Endothelial cell of umbilical vein (primary cell): ENCODE results near the gene BAG3. TPM values are rescaled to one million over a fixed set of nuclear protein-coding genes. Genes with fewer than 3 reads are reported as not detected.
"Not testable (repeated sequence)": the region's sequence is repeated elsewhere in the genome, so short reads cannot be mapped to it uniquely, and the experiment has no call there.

Source experiments
- BruUV-seq: library from RNA; stranded (reverse); fragments of 400-500 nt; replicated peaks from 2 replicates; lab custom pipeline; 2021; lab: Mats Ljungman, UMichigan
- CTCF ChIA-PET: fragments of 300-600, 350-600 bp; sonication (Branson Sonifier 250); formaldehyde crosslinking; loops from one replicate; lab custom pipeline; 2021; ENCODE audit warnings: antibody characterized with exemption, inconsistent platforms; lab: Charles Lee
- POLR2A ChIA-PET: fragments of 300-600, 350-600 bp; sonication (Branson Sonifier 250); formaldehyde crosslinking; loops from one replicate; lab custom pipeline; 2021; ENCODE audit warnings: antibody characterized with exemption, inconsistent platforms; lab: Charles Lee
- DNase-seq: peaks from one replicate; pipeline ENCODE4 v3.0.0-alpha.2; 2011; ENCODE audit warnings: low read depth, low spot score
- FAIRE-seq: peaks from 2 replicates; lab custom pipeline; 2011; peaks lifted over from hg19 to GRCh38; lab: Jason Lieb, UNC
- H2AFZ ChIP-seq: 2 replicates; pipeline ENCODE4 v1.6.0; 2012; ENCODE audit warnings: low read depth, low read length, control low read depth, inconsistent platforms
- H3K27ac ChIP-seq: 2 replicates; pipeline ENCODE4 v1.5.1; 2011; ENCODE audit warnings: low read depth, mild to moderate bottlenecking, control low read depth, low read length, moderate library complexity; ENCODE audit not compliant: insufficient read depth
- H3K27me3 ChIP-seq, 2 experiments: 2 replicates each; pipeline versions ENCODE4 v1.6.0 to v1.6.1; 2011; ENCODE audit warnings: low read length in 2 of 2, mixed read lengths in 1 of 2; ENCODE audit not compliant: control insufficient read depth in 2 of 2, insufficient read depth in 2 of 2
- H3K36me3 ChIP-seq, 2 experiments: 2 replicates in 1 of 2; 3 replicates in 1 of 2; pipeline ENCODE4 v1.5.1; 2011; ENCODE audit warnings: low read length in 2 of 2, mild to moderate bottlenecking in 1 of 2, moderate library complexity in 1 of 2; ENCODE audit not compliant: control insufficient read depth in 2 of 2, insufficient read depth in 2 of 2; ENCODE audit errors: extremely low read depth in 1 of 2
- H3K4me1 ChIP-seq: 3 replicates; pipeline ENCODE4 v1.5.1; 2011; ENCODE audit warnings: mild to moderate bottlenecking, low read length; ENCODE audit not compliant: control insufficient read depth, insufficient read depth; ENCODE audit errors: extremely low read depth
- H3K4me2 ChIP-seq: 2 replicates; pipeline ENCODE4 v1.6.1; 2011; ENCODE audit warnings: low read length, control low read depth, mixed read lengths; ENCODE audit not compliant: insufficient read depth
- H3K4me3 ChIP-seq, 3 experiments: fragments of 200-600 bp in 1 of 3; sonication (generic), shearing (Covaris generic) in 1 of 3; replicated peaks in 1 of 3; 2 replicates each; pipeline ENCODE4 v1.5.1; 2011 to 2016; ENCODE audit warnings: control low read depth in 3 of 3, low read length in 3 of 3, mild to moderate bottlenecking in 2 of 3, inconsistent platforms in 1 of 3, low read depth in 1 of 3, moderate library complexity in 1 of 3; ENCODE audit not compliant: insufficient read depth in 1 of 3
- H3K79me2 ChIP-seq: 2 replicates; pipeline ENCODE4 v1.6.0; 2012; ENCODE audit warnings: low read length, inconsistent platforms; ENCODE audit not compliant: control insufficient read depth, insufficient read depth
- H3K9ac ChIP-seq: replicated peaks from 2 replicates; pipeline ENCODE3; 2011; ENCODE audit warnings: low read length, control low read depth; ENCODE audit not compliant: insufficient read depth; ENCODE audit errors: extremely low read depth
- H3K9me1 ChIP-seq: replicated peaks from 3 replicates; pipeline ENCODE4 v1.6.0; 2011; ENCODE audit warnings: mild to moderate bottlenecking, low read length; ENCODE audit not compliant: control insufficient read depth, insufficient read depth; ENCODE audit errors: extremely low read depth
- H3K9me3 ChIP-seq: replicated peaks from 2 replicates; pipeline ENCODE4 v1.5.1; 2012; ENCODE audit warnings: low read length, inconsistent platforms; ENCODE audit not compliant: control insufficient read depth, insufficient read depth
- H4K20me1 ChIP-seq: replicated peaks from 2 replicates; pipeline ENCODE3; 2011; ENCODE audit warnings: mild to moderate bottlenecking, low read length; ENCODE audit not compliant: control insufficient read depth, insufficient read depth; ENCODE audit errors: extremely low read depth
- CTCF ChIP-seq, 2 donors: IDR thresholded peaks; 1 replicate in 1 of 2; 2 replicates in 1 of 2; pipeline ENCODE4 v1.5.1; 2011; ENCODE audit warnings: low read length in 2 of 2, mild to moderate bottlenecking in 2 of 2, moderate library complexity in 2 of 2, control low read depth in 1 of 2, inconsistent platforms in 1 of 2, low read depth in 1 of 2; ENCODE audit not compliant: insufficient read depth in 1 of 2; ENCODE audit errors: extremely low read depth in 1 of 2
- FOS ChIP-seq: IDR thresholded peaks from 2 replicates; pipeline ENCODE4 v1.6.1; 2011; ENCODE audit warnings: mild to moderate bottlenecking, low read length, moderate library complexity, borderline replicate concordance; ENCODE audit not compliant: insufficient read depth
- GATA2 ChIP-seq: IDR thresholded peaks from 2 replicates; pipeline ENCODE4 v1.7.0; 2011; ENCODE audit warnings: low read depth, mild to moderate bottlenecking, moderate library complexity, mixed read lengths, low read length; ENCODE audit not compliant: insufficient read length, insufficient read depth
- MYC ChIP-seq: IDR thresholded peaks from one replicate; pipeline ENCODE4 v1.6.1; 2011; ENCODE audit warnings: mild to moderate bottlenecking, low read depth, low read length
- POLR2A ChIP-seq: IDR thresholded peaks from 2 replicates; pipeline ENCODE4 v1.6.1; 2012; ENCODE audit warnings: low read depth, mild to moderate bottlenecking, control low read depth, low read length
- POLR2AphosphoS5 ChIP-seq: IDR thresholded peaks from 2 replicates; pipeline ENCODE4 v1.6.1; 2012; ENCODE audit warnings: low read depth, mild to moderate bottlenecking, control low read depth, low read length, moderate library complexity; ENCODE audit not compliant: insufficient read depth
- dilution Hi-C: fragments of 300-500 bp; cut with MboI; formaldehyde crosslinking; loops from one replicate; pipeline ENCODE4 v1.15.0; 2019; ENCODE audit warnings: low sequenced_read_pairs; ENCODE audit not compliant: extremely low pct_ligation_motif_present
- intact Hi-C: fragments of 100-400 bp; cut with micrococcal nuclease; formaldehyde crosslinking; loops from one replicate; pipeline ENCODE4 v1.10.0; 2022
- polyA plus RNA-seq, 4 experiments: library from polyadenylated mRNA; depleted of rRNA in 3 of 4; stranded (reverse) in 3 of 4; unstranded in 1 of 4; fragments of >200 nt; gene quantifications; 2 replicates each; pipeline versions ENCODE4 v1.2.1 to v1.2.3, GENCODE V29; 2011 to 2012; ENCODE audit warnings: missing spikeins in 1 of 4
- total RNA-seq: library from RNA; stranded (reverse); gene quantifications from 2 replicates; pipeline ENCODE4 v1.2.3, GENCODE V29; 2021
- TF ChIP-seq, protein P1 (sequence below): IDR thresholded peaks from 2 replicates; pipeline ENCODE4 v1.6.1; 2011; ENCODE audit not compliant: insufficient read depth, insufficient read length

The BAG3 gene
- total and polyA plus RNA-seq, 2 donors (not counting 3 experiments of a cell fraction or from before 2014, with no cell fraction given) = 25.2 to 66.7 TPM

DNA sequence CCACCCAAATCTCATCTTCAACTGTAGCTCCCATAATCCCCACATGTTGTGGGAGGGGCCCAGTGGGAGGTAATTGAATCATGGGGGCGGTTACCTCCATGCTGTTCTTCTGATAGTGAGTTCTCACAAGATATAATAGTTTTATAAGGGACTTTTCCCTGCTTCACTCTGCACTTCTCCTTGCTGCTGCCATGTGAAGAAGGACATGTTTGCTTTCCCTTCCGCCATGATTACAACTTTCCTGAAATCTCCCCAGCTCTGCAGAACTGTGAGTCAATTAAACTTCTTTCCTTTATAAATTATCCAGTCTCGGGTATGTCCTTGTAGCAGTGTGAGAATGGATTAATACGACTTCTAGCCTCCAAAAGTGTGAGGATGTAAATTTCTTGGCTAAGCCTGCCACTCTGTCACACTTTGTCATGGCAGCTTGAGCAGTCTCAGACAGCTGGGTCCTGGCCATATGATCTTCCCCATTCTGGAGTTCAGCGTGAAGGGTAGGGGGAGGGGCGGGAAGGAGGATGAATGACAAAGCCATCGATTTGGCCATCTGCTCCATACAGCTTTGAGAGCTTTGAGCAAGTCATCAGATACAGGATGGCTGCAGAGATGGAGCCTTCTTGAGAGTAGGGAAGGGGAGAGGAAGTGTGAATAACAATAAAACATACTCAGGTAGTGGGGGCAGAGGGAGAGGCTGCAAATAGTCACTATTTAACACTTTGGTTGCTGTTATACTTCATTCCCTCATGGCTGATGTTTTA lies 55.5 kb downstream of the BAG3 start:
- H3K9me3 ChIP-seq = no peaks in the 10 kb centered on the region
- ChIA-PET CTCF (no interaction called here), POLR2A (no interaction called here)
- no peak overlapping the region for H2AFZ ChIP-seq
- no peak for TF ChIP-seq POLR2AphosphoS5
- TF ChIP-seq GATA2 = no peak
- no peak for TF ChIP-seq CTCF (IDR thresholded peaks at IDR 0.05; ENCODE audit: extremely low read depth in 1 of 2, insufficient read depth in 1 of 2, low read depth in 1 of 2, low read length in 2 of 2)
- TF ChIP-seq POLR2A = no peak
- TF ChIP-seq FOS = no peak
- TF ChIP-seq, protein P1, sequence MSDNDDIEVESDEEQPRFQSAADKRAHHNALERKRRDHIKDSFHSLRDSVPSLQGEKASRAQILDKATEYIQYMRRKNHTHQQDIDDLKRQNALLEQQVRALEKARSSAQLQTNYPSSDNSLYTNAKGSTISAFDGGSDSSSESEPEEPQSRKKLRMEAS = no peak
- TF ChIP-seq MYC = no peak
- peaks cover 0 to 2% of the 10 kb centered on the region in 2 experiments for H3K27me3 ChIP-seq
- peaks cover 5% of the 10 kb centered on the region for H3K4me1 ChIP-seq
- H3K9me1 ChIP-seq = no peaks in the 10 kb centered on the region
- H4K20me1 ChIP-seq = no peaks in the 10 kb centered on the region
- intact Hi-C loops (no loop called here), dilution Hi-C loops (no loop called here)
- no peaks in the 10 kb centered on the region for H3K79me2 ChIP-seq
- DNase-seq = no peak
- BruUV-seq = no TSS peak
- no peak overlapping the region for H3K27ac ChIP-seq
- H3K36me3 ChIP-seq = no peaks in the 10 kb centered on the region
- H3K4me2 ChIP-seq = no peak overlapping the region
- no peak for FAIRE-seq
- H3K9ac ChIP-seq = no peak overlapping the region
- no peak overlapping the region for H3K4me3 ChIP-seq

- POLR2A ChIA-PET = not testable (repeated sequence)
Observed at GRCh38 chr10:119707331-119707730, 56.2 kb downstream of the BAG3 start.

DNA sequence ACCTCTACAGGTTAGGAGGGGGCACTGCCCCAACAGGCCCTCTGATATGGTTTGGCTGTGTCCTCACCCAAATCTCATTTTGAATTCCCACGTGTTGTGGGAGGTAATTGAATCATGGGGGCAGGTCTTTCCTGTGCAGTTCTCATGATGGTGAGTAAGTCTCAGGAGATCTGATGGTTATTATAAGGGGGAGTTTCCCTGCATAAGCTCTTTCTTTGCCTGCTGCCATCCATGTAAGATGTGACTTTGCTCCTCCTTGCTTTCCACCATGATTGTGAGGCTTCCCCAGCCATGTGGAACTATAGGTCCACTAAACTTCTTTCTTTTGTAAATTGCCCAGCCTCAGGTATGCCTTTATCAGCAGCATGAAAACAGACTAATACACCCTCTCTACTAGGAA lies 59.8 kb downstream of the BAG3 start:
- POLR2A ChIA-PET, dilution Hi-C loops, H3K9me1 ChIP-seq, CTCF ChIA-PET, H2AFZ ChIP-seq, H3K4me1 ChIP-seq, H3K9ac ChIP-seq, H3K4me2 ChIP-seq, DNase-seq, H3K27me3 ChIP-seq, FAIRE-seq, BruUV-seq, H3K36me3 ChIP-seq, H3K27ac ChIP-seq, H3K9me3 ChIP-seq, H4K20me1 ChIP-seq, intact Hi-C loops, H3K4me3 ChIP-seq, H3K79me2 ChIP-seq: not testable (repeated sequence)

More at GRCh38 chr10:119707331-119707730, 56.2 kb downstream of the BAG3 start:
- DNase-seq, H3K4me1 ChIP-seq, H3K9ac ChIP-seq, H3K9me1 ChIP-seq, CTCF ChIA-PET, H3K36me3 ChIP-seq, dilution Hi-C loops, H2AFZ ChIP-seq, H4K20me1 ChIP-seq, H3K9me3 ChIP-seq, FAIRE-seq, H3K27ac ChIP-seq, intact Hi-C loops, H3K4me3 ChIP-seq, BruUV-seq, H3K79me2 ChIP-seq, H3K27me3 ChIP-seq, H3K4me2 ChIP-seq: not testable (repeated sequence)
